Hepatocyte (in vitro differentiated cells): ENCODE results near the gene ZDHHC18.
"Not testable (repeated sequence)": the region's sequence is repeated elsewhere in the genome, so short reads cannot be mapped to it uniquely, and the experiment has no call there.

Source experiments
- EZH2 ChIP-seq: fragments of 200-600 bp; sonication (generic); IDR thresholded peaks from 2 replicates; pipeline ENCODE4 v1.6.1; 2016; ENCODE audit warnings: antibody characterized with exemption, mild to moderate bottlenecking, borderline replicate concordance
- TF ChIP-seq, protein P1 (sequence below): fragments of 200-600 bp; sonication (generic); IDR thresholded peaks from 2 replicates; pipeline ENCODE4 v1.5.1; 2016; ENCODE audit warnings: antibody characterized with exemption, mild to moderate bottlenecking; ENCODE audit not compliant: poor library complexity

DNA sequence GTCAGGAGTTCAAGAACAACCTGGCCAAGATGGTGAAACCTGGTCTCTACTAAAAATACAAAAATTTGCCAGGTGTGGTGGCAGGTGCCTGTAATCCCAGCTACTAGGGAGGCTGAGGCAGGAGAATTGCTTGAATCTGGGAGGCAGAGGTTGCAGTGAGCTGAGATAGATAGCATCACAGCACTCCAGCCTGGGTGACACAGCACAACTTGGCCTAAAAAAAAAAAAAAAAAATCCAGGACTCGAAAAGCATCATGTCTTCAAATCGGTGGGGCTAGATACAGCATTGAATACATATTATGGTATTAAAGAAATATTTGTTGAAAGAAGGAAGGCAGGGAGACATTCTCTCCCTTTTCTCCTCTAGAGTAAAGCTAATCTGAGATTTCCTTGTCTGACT is 46.6 kb downstream of the ZDHHC18 start:
- TF ChIP-seq, protein P1, sequence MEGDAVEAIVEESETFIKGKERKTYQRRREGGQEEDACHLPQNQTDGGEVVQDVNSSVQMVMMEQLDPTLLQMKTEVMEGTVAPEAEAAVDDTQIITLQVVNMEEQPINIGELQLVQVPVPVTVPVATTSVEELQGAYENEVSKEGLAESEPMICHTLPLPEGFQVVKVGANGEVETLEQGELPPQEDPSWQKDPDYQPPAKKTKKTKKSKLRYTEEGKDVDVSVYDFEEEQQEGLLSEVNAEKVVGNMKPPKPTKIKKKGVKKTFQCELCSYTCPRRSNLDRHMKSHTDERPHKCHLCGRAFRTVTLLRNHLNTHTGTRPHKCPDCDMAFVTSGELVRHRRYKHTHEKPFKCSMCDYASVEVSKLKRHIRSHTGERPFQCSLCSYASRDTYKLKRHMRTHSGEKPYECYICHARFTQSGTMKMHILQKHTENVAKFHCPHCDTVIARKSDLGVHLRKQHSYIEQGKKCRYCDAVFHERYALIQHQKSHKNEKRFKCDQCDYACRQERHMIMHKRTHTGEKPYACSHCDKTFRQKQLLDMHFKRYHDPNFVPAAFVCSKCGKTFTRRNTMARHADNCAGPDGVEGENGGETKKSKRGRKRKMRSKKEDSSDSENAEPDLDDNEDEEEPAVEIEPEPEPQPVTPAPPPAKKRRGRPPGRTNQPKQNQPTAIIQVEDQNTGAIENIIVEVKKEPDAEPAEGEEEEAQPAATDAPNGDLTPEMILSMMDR, result not testable (repeated sequence)
- not testable (repeated sequence) for TF ChIP-seq EZH2
